Neural crest cell (in vitro differentiated cells): Measurements from ENCODE around the gene CMSS1. TPM values are rescaled to one million over a fixed set of nuclear protein-coding genes. Genes with fewer than 3 reads are reported as not detected.
"Not testable (repeated sequence)": the region's sequence is repeated elsewhere in the genome, so short reads cannot be mapped to it uniquely, and the experiment has no call there.

Experiments
- DNase-seq: peaks from one replicate; pipeline ENCODE4 v3.0.0; 2021; ENCODE audit warnings: low read depth, mixed read lengths, low spot score
- H3K27ac Mint-ChIP-seq: one replicate; pipeline ENCODE4 v1.8.0; 2021; ENCODE audit warnings: mild to moderate bottlenecking, mixed read lengths; ENCODE audit not compliant: unreplicated experiment
- H3K27me3 Mint-ChIP-seq: 2 replicates; pipeline ENCODE4 v1.8.0; 2021; ENCODE audit warnings: low read depth, mild to moderate bottlenecking, mixed read lengths
- H3K36me3 Mint-ChIP-seq: 2 replicates; pipeline ENCODE4 v1.8.0; 2021; ENCODE audit warnings: low read depth, mild to moderate bottlenecking, mixed read lengths
- H3K4me1 Mint-ChIP-seq: 2 replicates; pipeline ENCODE4 v1.8.0; 2021; ENCODE audit warnings: mixed read lengths
- H3K4me3 Mint-ChIP-seq: one replicate; pipeline ENCODE4 v1.8.0; 2021; ENCODE audit warnings: mild to moderate bottlenecking, mixed read lengths
- H3K9me3 Mint-ChIP-seq: 2 replicates; pipeline ENCODE4 v1.8.0; 2021; ENCODE audit warnings: mixed read lengths
- CTCF ChIP-seq: fragments of 200-600 bp; sonication (generic); conservative IDR thresholded peaks from 2 replicates; pipeline ENCODE4 v1.5.0; 2021; ENCODE audit warnings: antibody characterized with exemption, mild to moderate bottlenecking
- total RNA-seq: library from RNA; stranded (reverse); gene quantifications from 2 replicates; pipeline ENCODE4 v1.2.1, GENCODE V29; 2021

The CMSS1 gene
- total RNA-seq, 1 donor from 2014 or later = 60.9 TPM

- Mint-ChIP-seq H3K9me3 (no peaks in the 10 kb centered on the region), H3K4me1 (peaks cover 36% of the 10 kb centered on the region), H3K27ac (peak overlapping the region; percentile 66), H3K4me3 (no peak overlapping the region), H3K27me3 (no peaks in the 10 kb centered on the region), H3K36me3 (no peaks in the 10 kb centered on the region)
- peak; percentile 15 for DNase-seq
- peak; percentile 63 for TF ChIP-seq CTCF
Measured at GRCh38 chr3:100089812-100090668, 272.4 kb downstream of the CMSS1 start.

- no peak for DNase-seq
- Mint-ChIP-seq H3K9me3 (no peaks in the 10 kb centered on the region), H3K27ac (no peak overlapping the region)
Measured at GRCh38 chr3:100090669-100091005, 273.0 kb downstream of the CMSS1 start.

GRCh38 chr3:100093831-100094230 lies 276.2 kb downstream of the CMSS1 start:
- Mint-ChIP-seq H3K36me3 (no peaks in the 10 kb centered on the region), H3K9me3 (no peaks in the 10 kb centered on the region), H3K27me3 (no peaks in the 10 kb centered on the region), H3K4me1 (peaks cover 43% of the 10 kb centered on the region), H3K4me3 (no peak overlapping the region), H3K27ac (no peak overlapping the region)
- DNase-seq = no peak
- TF ChIP-seq CTCF = no peak

More at GRCh38 chr3:100090669-100091005, 273.0 kb downstream of the CMSS1 start:
- no peak overlapping the region for H3K4me3 Mint-ChIP-seq
- no peaks in the 10 kb centered on the region for H3K36me3 Mint-ChIP-seq
- no peak for TF ChIP-seq CTCF
- no peaks in the 10 kb centered on the region for H3K27me3 Mint-ChIP-seq
- peaks cover 34% of the 10 kb centered on the region for H3K4me1 Mint-ChIP-seq

GRCh38 chr3:100096286-100096685 lies 278.6 kb downstream of the CMSS1 start:
- H3K4me3 Mint-ChIP-seq, H3K36me3 Mint-ChIP-seq, H3K27me3 Mint-ChIP-seq, H3K27ac Mint-ChIP-seq, H3K9me3 Mint-ChIP-seq, DNase-seq: not testable (repeated sequence)
- peaks cover 27% of the 10 kb centered on the region for H3K4me1 Mint-ChIP-seq

- no peaks in the 10 kb centered on the region for H3K9me3 Mint-ChIP-seq
- peaks cover 2% of the 10 kb centered on the region for H3K36me3 Mint-ChIP-seq
- no peak overlapping the region for H3K27ac Mint-ChIP-seq
- no peaks in the 10 kb centered on the region for H3K27me3 Mint-ChIP-seq
- H3K4me1 Mint-ChIP-seq = peaks cover 27% of the 10 kb centered on the region
- no peak overlapping the region for H3K4me3 Mint-ChIP-seq
- TF ChIP-seq CTCF = no peak
- no peak for DNase-seq
Measured at GRCh38 chr3:100096866-100097265, 279.2 kb downstream of the CMSS1 start.
